NCI-H1092 (cell line): Measurements from ENCODE around the gene TRERF1.

Experiments
- DNase-seq: peaks from one replicate; lab custom pipeline; 2025; lab: John Stamatoyannopoulos, UW

The TRERF1 gene

GRCh38 chr6:42306439-42307140, 145.1 kb downstream of the TRERF1 start:
- DNase-seq, result no peak

DNA sequence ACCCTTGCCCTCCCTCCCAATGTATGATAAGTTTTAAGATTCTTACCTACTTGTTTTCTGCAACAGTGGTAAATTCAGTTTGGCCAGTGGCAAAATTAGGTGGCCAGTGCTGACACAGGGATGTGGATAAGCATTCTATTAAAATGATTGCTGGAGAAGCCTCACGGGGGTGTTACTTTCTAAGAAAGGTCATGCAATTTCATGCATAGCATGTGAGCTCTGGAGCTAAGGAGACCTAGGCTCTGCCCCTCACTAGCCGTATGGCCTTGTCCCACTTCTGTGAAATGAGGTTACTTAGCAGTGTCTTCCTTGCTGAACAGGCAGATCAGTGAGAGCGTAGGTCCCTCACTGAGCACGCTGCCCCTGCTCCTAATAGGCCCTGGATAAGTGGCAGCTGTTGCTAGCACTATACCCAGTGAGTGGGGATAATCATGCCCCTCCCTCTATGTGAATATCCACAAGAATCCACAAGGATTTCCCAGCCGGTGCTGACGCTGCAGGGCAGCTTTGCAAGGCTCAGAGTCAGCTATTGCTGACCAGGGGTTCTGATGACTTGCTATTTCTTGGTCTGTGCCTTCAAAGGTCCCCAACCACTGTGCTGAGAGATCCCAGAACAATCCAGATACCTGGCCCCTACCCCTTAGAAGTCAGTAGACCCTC, 147.5 kb downstream of the TRERF1 start:
- no peak for DNase-seq

DNA sequence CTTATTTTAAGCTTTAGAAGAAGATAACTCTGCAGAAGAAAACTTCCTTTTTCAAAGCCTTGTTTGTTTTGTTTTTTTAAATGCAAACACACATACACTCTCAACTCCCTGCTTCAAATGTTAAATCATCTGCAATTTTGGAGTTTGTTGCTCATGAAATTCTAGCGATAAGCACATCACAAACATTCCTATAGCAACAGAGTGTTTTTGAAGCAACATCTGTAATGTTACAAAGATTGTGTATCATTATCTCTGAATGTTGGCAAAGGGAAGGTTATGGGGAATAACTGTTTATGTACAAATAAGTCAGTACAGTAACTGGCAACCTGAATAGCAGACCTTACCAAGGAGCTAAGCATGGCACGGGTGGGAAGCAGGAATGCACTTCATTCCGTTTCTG, 149.3 kb downstream of the TRERF1 start:
- DNase-seq, result no peak

DNA sequence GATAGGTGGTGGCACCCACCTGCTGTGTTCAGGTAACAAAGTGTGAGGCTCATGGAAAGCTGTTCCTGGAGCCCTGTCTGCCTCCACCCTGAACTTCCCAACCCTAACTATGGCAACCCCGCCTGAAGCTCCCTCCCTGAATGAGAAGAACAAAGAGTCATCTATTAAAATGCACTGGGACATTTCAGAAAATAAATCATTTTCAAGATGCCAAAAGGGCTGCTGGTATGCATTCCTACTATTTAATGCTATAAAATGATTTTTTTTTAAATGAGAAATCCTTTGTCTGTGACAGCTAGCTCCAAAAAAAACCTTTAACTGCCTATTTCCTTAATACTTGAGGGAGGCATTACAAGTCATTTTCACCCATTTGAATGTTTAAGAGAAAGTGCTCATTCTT, 149.7 kb downstream of the TRERF1 start:
- DNase-seq, result no peak

GRCh38 chr6:42300701-42301100, 151.0 kb downstream of the TRERF1 start:
- no peak for DNase-seq

DNA sequence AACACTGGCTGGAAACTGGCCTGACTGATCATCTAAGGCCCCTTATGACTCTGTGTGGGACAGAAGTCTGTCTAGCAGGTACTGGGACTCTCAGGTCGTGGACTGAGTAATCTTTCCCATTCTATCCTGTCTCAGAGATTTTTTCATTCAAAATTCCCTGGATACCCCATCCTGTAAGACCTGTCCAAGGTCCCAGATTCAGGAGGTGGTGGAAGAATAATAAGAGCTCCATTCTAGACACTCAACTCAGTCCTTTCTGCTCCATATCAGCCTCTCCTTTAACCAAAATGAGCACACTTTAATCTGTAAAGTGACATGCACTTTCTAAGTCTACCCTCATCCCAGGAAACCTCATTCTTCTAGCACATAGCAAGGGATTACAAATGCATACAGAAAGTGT, 151.5 kb downstream of the TRERF1 start:
- DNase-seq, result no peak

DNA sequence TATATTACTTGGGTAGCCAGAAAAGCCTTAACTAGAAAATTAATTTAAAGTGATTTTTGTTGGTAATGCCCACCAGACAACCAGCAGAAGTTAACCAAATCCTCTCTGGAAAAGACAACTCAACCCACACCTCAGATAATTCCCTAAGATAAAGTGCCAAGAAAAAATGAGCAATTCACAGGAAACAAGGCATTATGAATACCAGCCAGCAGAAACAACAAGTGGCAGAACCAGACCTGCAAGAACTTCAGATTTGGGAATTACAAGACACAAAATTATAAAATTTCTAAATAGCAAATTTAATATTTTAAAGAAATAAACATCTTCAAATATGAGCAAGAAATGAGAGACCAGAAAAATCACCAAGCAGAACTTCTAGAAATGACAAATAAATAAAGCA, 154.1 kb downstream of the TRERF1 start:
- no peak for DNase-seq

DNA sequence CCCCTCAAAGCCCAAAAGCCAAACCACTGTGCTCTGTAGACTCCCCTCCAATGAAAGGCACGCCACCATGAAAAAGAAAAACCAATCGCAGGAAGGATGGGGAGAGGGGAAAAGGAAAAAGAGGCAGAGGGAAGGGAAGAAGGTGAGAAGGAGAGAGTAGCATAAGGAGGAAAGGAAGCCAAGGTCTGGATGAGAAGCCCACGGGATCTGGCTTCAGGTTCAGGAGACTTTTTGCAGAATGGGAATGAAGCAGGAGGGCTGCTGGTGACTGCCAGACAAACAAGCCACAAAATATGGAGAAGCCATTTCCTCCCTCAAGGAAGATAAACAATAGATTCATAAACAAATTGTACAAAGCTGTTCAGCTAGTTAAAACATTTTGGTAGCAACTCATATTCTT, 155.1 kb downstream of the TRERF1 start:
- DNase-seq, result no peak

DNA sequence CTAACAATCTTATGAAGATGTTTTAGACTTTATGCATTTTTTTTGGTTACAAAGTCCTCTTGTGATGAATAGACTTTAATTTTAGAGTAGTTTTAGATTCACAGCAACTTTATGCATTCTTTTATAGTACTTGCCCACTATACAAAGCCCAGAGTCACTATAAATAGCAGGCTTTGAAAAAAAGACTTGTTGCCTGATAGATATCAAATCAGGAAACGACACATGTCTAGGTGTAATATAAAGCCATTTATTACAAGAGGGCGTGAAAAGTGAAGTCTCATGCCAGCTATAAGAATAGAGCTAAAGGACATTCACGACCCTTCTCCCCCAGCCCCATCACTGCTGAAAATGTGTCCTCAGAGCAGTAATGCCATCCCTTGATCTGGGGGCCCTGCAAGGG, 156.0 kb downstream of the TRERF1 start:
- no peak for DNase-seq

DNA sequence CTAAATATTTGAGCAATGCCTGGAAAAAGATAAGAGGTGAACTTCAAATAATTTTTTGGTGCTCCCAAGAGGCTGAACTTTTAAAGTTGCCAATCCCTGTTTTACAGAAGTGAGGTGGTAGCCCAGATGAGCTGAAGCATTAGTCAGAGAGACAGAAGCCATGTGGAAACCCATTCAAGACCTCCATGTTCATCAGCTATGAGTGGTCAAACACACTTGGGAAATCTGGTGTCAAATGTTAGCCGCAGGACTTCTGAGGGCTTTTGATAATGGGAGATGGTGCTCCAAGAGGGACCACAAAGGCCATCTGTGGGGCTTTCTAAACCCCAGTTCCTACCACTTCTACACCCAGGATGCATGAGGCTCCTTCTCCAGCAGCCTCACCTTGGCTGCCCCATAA, 156.5 kb downstream of the TRERF1 start:
- DNase-seq, result no peak

DNA sequence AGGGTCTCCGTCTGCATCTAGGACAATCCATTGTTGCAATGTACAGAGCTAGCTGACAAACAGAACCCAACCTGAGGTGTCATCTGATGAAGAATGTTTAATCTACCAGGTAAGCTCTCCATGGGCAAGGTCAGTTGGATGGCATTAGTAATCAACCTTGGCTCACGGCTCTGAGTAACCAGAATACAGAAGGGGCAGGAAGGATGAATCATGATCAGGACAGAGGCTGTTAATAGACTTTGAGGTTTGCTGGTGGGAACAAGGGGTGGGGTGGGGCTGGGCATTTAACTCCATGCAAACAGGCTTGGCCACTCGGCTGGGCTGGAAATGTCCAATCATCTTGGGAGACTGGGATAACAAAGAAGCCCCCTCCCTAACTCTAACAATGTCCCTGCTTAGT, 157.0 kb downstream of the TRERF1 start:
- DNase-seq, result no peak

DNA sequence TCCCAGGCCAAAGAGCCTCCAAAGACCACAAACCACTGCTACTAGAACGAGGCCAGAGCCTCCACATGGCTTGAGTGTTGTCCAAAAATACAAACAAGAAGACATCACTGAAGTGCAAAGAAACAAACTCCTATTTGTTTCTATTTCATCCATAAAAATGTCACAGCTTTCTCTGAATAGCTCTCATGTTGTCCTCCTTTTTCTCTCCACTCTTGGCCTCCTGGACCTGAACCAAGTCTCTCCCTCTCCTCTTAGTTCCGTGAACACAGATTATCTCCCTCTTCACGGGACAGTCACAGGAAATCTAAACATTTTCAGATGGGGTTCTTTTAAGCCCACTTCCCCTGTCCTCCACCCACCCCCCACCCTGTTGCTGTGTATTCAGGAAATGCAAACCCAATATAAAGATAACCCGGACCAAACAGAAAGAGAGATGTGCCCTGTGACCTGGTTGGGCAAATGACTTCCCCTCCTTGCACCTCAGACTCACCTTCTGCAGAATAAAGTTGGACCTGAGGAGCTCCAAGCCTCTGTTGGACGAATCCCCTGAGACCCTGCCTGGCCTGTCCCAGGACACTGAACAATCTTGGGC, 158.2 kb downstream of the TRERF1 start:
- DNase-seq, result no peak

- DNase-seq, result no peak
Observed at GRCh38 chr6:42292004-42292740, 159.6 kb downstream of the TRERF1 start.

DNA sequence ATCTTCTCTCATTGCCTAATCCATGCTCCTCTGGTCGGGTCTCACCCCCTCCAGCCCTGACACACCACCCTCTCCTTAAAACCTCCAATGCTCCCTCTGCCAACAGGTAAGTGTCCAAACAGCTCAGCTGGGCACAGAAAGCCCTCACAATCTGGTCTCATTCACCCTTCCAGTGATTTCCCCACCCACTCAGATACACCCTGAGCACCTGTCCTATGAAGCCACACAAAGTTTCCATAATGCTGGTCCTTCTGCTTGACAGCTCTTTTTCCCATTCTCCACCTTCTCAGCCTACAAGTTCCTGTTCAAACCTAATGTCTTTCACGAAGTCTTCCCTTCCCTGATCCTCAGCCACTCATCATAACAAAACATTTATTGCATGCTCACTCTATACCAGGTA, 164.0 kb downstream of the TRERF1 start:
- no peak for DNase-seq

GRCh38 chr6:42281570-42281969, 170.2 kb downstream of the TRERF1 start:
- DNase-seq, result no peak

DNA sequence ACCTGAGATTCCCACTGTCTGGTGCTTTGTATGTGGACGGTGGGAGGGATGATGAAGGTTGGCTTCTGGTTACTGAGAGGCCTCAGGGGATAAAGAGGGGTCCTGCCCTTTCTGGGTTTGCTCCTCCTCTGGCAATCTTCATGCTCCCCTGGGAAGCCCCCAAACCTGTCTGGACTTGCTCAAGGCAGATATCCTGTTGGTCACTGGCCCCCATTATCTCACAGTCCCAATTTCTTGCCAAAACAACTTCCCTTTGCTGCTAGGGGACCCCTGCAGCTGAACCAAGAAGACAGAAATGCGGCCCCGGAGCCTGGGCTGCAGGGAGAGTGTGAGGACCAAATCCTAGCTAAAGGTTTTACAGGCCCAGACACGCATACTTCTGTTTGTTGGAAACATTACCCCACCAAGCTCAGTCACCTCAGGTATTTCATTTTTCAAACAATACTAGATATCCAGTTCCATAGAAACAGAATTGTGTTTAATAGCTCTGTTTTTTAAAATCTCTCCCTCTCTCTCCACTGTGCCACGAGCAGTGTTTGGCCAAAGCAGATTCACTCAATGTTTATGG, 170.7 kb downstream of the TRERF1 start:
- DNase-seq, result no peak

GRCh38 chr6:42279966-42280629, 171.6 kb downstream of the TRERF1 start:
- DNase-seq, result no peak

DNA sequence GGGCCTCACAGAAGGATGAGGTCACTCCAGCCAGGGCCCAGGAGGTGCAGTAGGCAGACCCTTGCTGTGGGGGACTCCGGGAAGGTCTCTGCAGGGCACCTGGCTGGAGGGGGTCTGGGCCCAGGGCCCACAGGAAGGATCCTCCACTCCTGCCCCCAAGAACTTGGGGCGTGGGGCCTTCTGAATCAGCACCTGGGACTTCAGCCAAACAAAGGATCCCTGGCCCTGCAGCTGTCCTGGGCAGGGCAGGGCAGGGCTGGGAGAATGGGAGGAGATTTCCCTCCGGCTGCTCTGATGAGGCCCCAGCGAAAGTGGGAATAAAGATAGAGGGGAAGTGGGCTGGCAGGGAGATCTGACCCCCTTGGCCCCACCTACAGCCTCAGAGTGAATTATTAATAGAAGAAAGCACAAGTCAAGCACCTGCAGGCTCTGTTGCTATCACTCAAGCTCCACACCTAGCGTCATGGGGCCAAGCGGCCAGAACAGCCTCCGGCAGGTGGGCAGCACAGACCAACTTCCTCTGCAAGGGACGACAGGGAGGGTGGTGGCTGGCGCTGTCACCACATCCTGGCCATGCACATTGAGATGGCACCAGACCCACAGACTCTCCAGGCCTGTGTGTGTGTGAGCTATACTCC, 172.5 kb downstream of the TRERF1 start:
- DNase-seq, result no peak

DNA sequence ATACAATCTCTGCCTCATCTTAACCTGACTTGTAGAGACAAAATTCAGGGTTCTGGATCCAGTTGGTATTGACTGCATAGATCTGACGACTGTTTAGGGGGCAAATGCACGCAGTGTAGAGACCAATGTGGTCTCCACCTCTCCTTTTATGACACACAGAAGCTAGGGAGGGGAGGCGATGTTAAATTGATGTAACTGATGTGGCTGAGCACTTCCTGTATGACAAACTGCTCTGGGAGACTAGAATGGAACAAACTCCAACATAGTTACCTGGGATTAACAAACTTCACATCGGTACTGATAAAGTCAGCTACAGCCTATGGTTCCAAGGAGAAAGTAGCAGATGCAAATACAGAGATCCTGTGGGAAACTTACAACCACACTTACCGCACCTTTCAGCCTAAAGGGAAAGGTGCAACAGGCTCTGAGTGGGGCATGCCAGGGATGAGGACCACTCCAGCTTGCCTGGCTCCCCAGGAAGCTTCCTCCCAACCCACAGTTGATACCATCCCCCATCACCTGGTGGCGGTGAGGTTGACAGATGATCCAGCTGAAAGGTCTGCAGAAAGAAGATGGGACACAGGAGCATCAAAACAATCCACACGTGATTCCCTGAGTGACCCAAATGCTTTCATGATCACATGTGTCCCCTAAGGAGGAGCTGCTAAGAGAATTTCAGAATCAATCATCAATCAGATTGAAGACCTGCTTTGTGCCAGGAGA, 173.4 kb downstream of the TRERF1 start:
- no peak for DNase-seq

- no peak for DNase-seq
Observed at GRCh38 chr6:42276034-42276890, 175.5 kb downstream of the TRERF1 start.
